ENCODE data around the gene RAB28. TPM values are rescaled to one million over a fixed set of nuclear protein-coding genes. Genes with fewer than 3 reads are reported as not detected.

Gene RAB28
- total RNA-seq, 1 donor from 2014 or later: 67.3 TPM

DNA sequence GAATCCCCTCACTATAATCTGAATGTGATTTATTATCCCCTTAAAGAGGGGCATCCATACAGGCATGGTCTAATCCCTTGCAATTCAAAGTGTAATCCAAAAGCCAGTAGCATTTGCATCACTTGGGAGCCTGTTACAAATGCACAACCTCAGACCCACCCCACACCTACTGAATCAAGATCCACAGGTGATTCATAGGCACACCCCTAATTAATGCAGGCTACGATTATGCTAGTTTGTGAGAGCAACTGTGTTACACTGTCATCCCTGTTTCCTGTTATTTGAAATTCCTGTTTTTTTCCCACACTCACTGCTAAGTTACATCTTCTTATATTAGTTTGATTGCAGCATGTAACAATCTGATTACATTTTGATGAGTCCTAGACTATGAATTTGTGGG, 120.0 kb downstream of the RAB28 start:
- TF ChIP-seq EZH2 (IDR thresholded peaks at IDR 0.05) (no peak), CTCF (IDR thresholded peaks at IDR 0.05) (no peak), EZH2phosphoT487 (IDR thresholded peaks at IDR 0.05) (no peak)
- H3K27me3 Mint-ChIP-seq (ENCODE audit: insufficient read depth, low read depth): peaks cover 4% of the 10 kb centered on the region
- Histone ChIP-seq H3K9ac (no peak overlapping the region), H3K27me3 (no peaks in the 10 kb centered on the region), H3K27ac (no peak overlapping the region), H3K79me2 (ENCODE audit: low read depth) (no peaks in the 10 kb centered on the region), H3K4me2 (no peak overlapping the region), H3K4me3 (no peak overlapping the region), H3K9me3 (ENCODE audit: low read depth) (no peaks in the 10 kb centered on the region), H3K4me1 (peaks cover 3% of the 10 kb centered on the region), H4K20me1 (ENCODE audit: low read depth) (no peaks in the 10 kb centered on the region), H3K36me3 (no peaks in the 10 kb centered on the region), H2AFZ (replicated peaks) (no peak overlapping the region), H3F3A (ENCODE audit: low read depth) (no peaks in the 10 kb centered on the region)
- H3K4me3 Mint-ChIP-seq: no peak overlapping the region
- peaks cover 24% of the 10 kb centered on the region for H3K36me3 Mint-ChIP-seq
- peaks cover 12% of the 10 kb centered on the region for H3K4me1 Mint-ChIP-seq
- DNase-seq (ENCODE audit: low spot score): no peak
- H3K9me3 Mint-ChIP-seq: no peaks in the 10 kb centered on the region
- no peak overlapping the region for H3K27ac Mint-ChIP-seq

- Mint-ChIP-seq H3K9me3 (no peaks in the 10 kb centered on the region), H3K27me3 (ENCODE audit: insufficient read depth, low read depth) (peaks cover 3% of the 10 kb centered on the region), H3K36me3 (peaks cover 11% of the 10 kb centered on the region), H3K27ac (no peak overlapping the region), H3K4me3 (no peak overlapping the region), H3K4me1 (peaks cover 12% of the 10 kb centered on the region)
- no peaks in the 10 kb centered on the region for H3K79me2 ChIP-seq (ENCODE audit: low read depth)
- H3K27ac ChIP-seq: no peak overlapping the region
- DNase-seq (ENCODE audit: low spot score): no peak
- no peaks in the 10 kb centered on the region for H3K27me3 ChIP-seq
- TF ChIP-seq CTCF (IDR thresholded peaks at IDR 0.05) (no peak), EZH2 (IDR thresholded peaks at IDR 0.05) (no peak), EZH2phosphoT487 (IDR thresholded peaks at IDR 0.05) (no peak)
- H3K4me3 ChIP-seq: no peak overlapping the region
- H3K4me2 ChIP-seq: no peak overlapping the region
- H3K36me3 ChIP-seq: no peaks in the 10 kb centered on the region
- no peak overlapping the region for H3K9ac ChIP-seq
- H3K9me3 ChIP-seq (ENCODE audit: low read depth): no peaks in the 10 kb centered on the region
- no peak overlapping the region for H2AFZ ChIP-seq (replicated peaks)
- H3K4me1 ChIP-seq: peaks cover 3% of the 10 kb centered on the region
- H3F3A ChIP-seq (ENCODE audit: low read depth): no peaks in the 10 kb centered on the region
- no peaks in the 10 kb centered on the region for H4K20me1 ChIP-seq (ENCODE audit: low read depth)
Observed at GRCh38 chr4:13359809-13360208, 124.3 kb downstream of the RAB28 start.

DNA sequence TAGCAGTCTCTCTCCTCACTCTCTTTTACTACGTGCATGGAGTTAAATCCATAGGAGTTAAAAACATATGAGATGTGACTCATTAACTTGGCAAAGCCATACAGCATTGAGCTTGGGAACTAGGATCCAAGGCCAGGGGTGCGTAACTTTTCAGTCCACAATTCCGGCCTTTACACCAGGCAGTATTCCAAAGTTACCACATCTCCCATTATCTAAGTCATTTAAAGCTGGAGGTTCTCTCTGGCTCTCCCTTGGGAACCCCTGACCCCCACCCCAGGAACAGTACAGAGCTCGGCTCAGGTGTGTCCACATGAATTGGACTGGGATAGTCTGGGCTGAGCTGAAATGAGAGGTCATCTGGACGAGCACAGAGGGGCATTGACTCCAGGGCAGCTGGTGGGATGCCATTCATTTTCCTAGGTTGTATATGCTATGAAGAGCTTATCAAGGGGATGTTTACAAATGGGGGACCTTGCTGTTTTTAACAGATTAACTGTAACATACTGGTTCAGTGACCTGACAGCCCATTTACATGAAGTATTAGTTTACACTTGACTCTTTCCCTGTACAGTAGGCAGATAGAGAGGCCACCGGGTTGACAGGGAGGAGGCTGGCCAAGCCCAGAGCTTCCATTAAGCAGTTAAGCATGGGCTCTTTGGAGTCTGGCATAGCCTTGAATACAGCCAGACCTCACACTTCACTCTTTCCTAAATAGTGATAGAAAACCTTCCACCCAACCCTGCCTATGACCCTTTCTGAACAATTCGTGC, 128.8 kb downstream of the RAB28 start:
- no peaks in the 10 kb centered on the region for H3K4me1 ChIP-seq
- H3K4me1 Mint-ChIP-seq: no peaks in the 10 kb centered on the region
- DNase-seq (ENCODE audit: low spot score): no peak
- no peak overlapping the region for H3K4me3 ChIP-seq
- H3K27ac ChIP-seq: no peak overlapping the region
- no peak overlapping the region for H3K9ac ChIP-seq
- no peak overlapping the region for H3K4me2 ChIP-seq
- peaks cover 4% of the 10 kb centered on the region for H3K27me3 Mint-ChIP-seq (ENCODE audit: insufficient read depth, low read depth)
- no peaks in the 10 kb centered on the region for H3K9me3 Mint-ChIP-seq
- no peak overlapping the region for H2AFZ ChIP-seq (replicated peaks)
- TF ChIP-seq EZH2 (IDR thresholded peaks at IDR 0.05) (no peak), EZH2phosphoT487 (IDR thresholded peaks at IDR 0.05) (no peak), CTCF (IDR thresholded peaks at IDR 0.05) (no peak)
- H4K20me1 ChIP-seq (ENCODE audit: low read depth): no peaks in the 10 kb centered on the region
- H3F3A ChIP-seq (ENCODE audit: low read depth): no peaks in the 10 kb centered on the region
- no peaks in the 10 kb centered on the region for H3K9me3 ChIP-seq (ENCODE audit: low read depth)
- H3K36me3 ChIP-seq: no peaks in the 10 kb centered on the region
- H3K79me2 ChIP-seq (ENCODE audit: low read depth): no peaks in the 10 kb centered on the region
- H3K36me3 Mint-ChIP-seq: peaks cover 11% of the 10 kb centered on the region
- H3K27me3 ChIP-seq: no peaks in the 10 kb centered on the region
- no peak overlapping the region for H3K4me3 Mint-ChIP-seq
- H3K27ac Mint-ChIP-seq: no peak overlapping the region
